Gastroesophageal sphincter (tissue), 4 donors: ENCODE results near the gene SS18. TPM values are rescaled to one million over a fixed set of nuclear protein-coding genes. Genes with fewer than 3 reads are reported as not detected.

Experiments
- ATAC-seq: fragments of 150-250 bp; one replicate; pipeline ENCODE4 v1.9.1; 2016; ENCODE audit warnings: mild to moderate bottlenecking, moderate library complexity
- H3K27ac ChIP-seq, 4 donors: fragments of 200-600 bp; sonication (generic) in 3 of 4; 1 replicate in 3 of 4; 2 replicates in 1 of 4; pipeline ENCODE4 v1.5.1; 2016 to 2019
- H3K27me3 ChIP-seq: fragments of 200-600 bp; sonication (generic); one replicate; pipeline ENCODE4 v1.5.1; 2019
- H3K36me3 ChIP-seq, 2 donors: fragments of 200-600 bp; sonication (generic); one replicate each; pipeline ENCODE4 v1.5.1; 2019; ENCODE audit warnings: control low read depth in 1 of 2
- H3K4me1 ChIP-seq, 3 donors: fragments of 200-600 bp; sonication (generic); 1 replicate in 2 of 3; 2 replicates in 1 of 3; pipeline ENCODE4 v1.5.1; 2016 to 2019; ENCODE audit warnings: control low read depth in 2 of 3
- H3K4me3 ChIP-seq, 2 donors: fragments of 200-600 bp; sonication (generic); one replicate each; pipeline ENCODE4 v1.5.1; 2019; ENCODE audit warnings: mild to moderate bottlenecking in 1 of 2, moderate library complexity in 1 of 2
- H3K9me3 ChIP-seq, 3 donors: fragments of 200-600 bp; sonication (generic); one replicate each; pipeline ENCODE4 v1.5.1; 2017 to 2019; ENCODE audit warnings: control low read depth in 2 of 3
- CTCF ChIP-seq, 4 experiments: fragments of 200-600 bp in 2 of 4; fragments of 450-650 bp in 2 of 4; sonication (generic) in 1 of 4; IDR thresholded peaks; one replicate each; pipeline ENCODE4 v1.5.1; 2017 to 2019; ENCODE audit warnings: antibody characterized with exemption in 4 of 4, mild to moderate bottlenecking in 2 of 4, moderate library complexity in 2 of 4
- EP300 ChIP-seq: sonication (generic); formaldehyde crosslinking; IDR thresholded peaks from one replicate; pipeline ENCODE4 v1.6.1; 2017; ENCODE audit warnings: antibody characterized with exemption, mild to moderate bottlenecking
- POLR2A ChIP-seq, 2 donors: fragments of 450-650 bp; IDR thresholded peaks; one replicate each; pipeline ENCODE4 v1.6.1; 2017; ENCODE audit warnings: antibody characterized with exemption in 2 of 2, mild to moderate bottlenecking in 2 of 2, moderate library complexity in 1 of 2
- POLR2AphosphoS5 ChIP-seq: sonication (generic); formaldehyde crosslinking; IDR thresholded peaks from one replicate; pipeline ENCODE4 v1.6.1; 2017; ENCODE audit warnings: antibody characterized with exemption
- WGBS, 2 donors: methylation state at CpG; one replicate each; pipeline ENCODE4 v1.1.5; 2018; ENCODE audit warnings: low coverage in 1 of 2; 5-methylcytosine and 5-hydroxymethylcytosine counted together
- total RNA-seq, 4 donors: library from RNA; depleted of rRNA; stranded (reverse); fragments of >200 nt; gene quantifications; one replicate each; pipeline ENCODE4 v1.1.0, GENCODE V29; 2016

The SS18 gene
- total RNA-seq, 4 donors from 2014 or later, result 78.8 to 126 (median 95.3) TPM

- TF ChIP-seq CTCF (IDR thresholded peaks at IDR 0.05), result no peak
- TF ChIP-seq POLR2A (IDR thresholded peaks at IDR 0.05), result no peak
- TF ChIP-seq POLR2AphosphoS5, result no peak
- no peak for TF ChIP-seq EP300
- WGBS, 2 donors, result 78 to 88% methylated on average over 6 of the region's 6 CpGs
Observed at GRCh38 chr18:26086959-26087358, 3.5 kb downstream of the SS18 start.

GRCh38 chr18:26085056-26085455, 5.4 kb downstream of the SS18 start:
- Histone ChIP-seq H3K36me3 (peaks cover 0 to 51% of the 10 kb centered on the region in 2 donors), H3K4me3 (no peak overlapping the region), H3K4me1 (peaks cover 0 to 33% (median 3%) of the 10 kb centered on the region in 3 donors), H3K27me3 (no peaks in the 10 kb centered on the region), H3K27ac (no peak overlapping the region), H3K9me3 (no peaks in the 10 kb centered on the region)
- 85 to 86% methylated on average over 5 of the region's 5 CpGs for WGBS, 2 donors
- no peak for ATAC-seq
- TF ChIP-seq EP300 (no peak), POLR2AphosphoS5 (no peak), POLR2A (IDR thresholded peaks at IDR 0.05) (no peak), CTCF (IDR thresholded peaks at IDR 0.05) (no peak)

More at GRCh38 chr18:26086959-26087358, 3.5 kb downstream of the SS18 start:
- Histone ChIP-seq H3K9me3 (no peaks in the 10 kb centered on the region), H3K4me1 (peaks cover 0 to 39% (median 3%) of the 10 kb centered on the region in 3 donors), H3K4me3 (no peak overlapping the region), H3K27me3 (no peaks in the 10 kb centered on the region), H3K36me3 (peaks cover 0 to 46% of the 10 kb centered on the region in 2 donors), H3K27ac (no peak overlapping the region)
- no peak for ATAC-seq

GRCh38 chr18:26083099-26083498, 7.3 kb downstream of the SS18 start:
- no peaks in the 10 kb centered on the region for H3K9me3 ChIP-seq
- no peaks in the 10 kb centered on the region for H3K27me3 ChIP-seq
- WGBS, 2 donors, result 91 to 95% methylated on average over 3 of the region's 3 CpGs
- H3K27ac ChIP-seq, result no peak overlapping the region
- peaks cover 0 to 51% of the 10 kb centered on the region in 2 donors for H3K36me3 ChIP-seq
- no peak for TF ChIP-seq POLR2AphosphoS5
- no peak for TF ChIP-seq POLR2A (IDR thresholded peaks at IDR 0.05)
- no peak for TF ChIP-seq CTCF (IDR thresholded peaks at IDR 0.05)
- no peak for ATAC-seq
- no peak overlapping the region for H3K4me3 ChIP-seq
- H3K4me1 ChIP-seq, result peaks cover 0 to 16% (median 0%) of the 10 kb centered on the region in 3 donors

GRCh38 chr18:26082475-26082874, 7.9 kb downstream of the SS18 start:
- no peak for TF ChIP-seq POLR2A (IDR thresholded peaks at IDR 0.05)
- TF ChIP-seq POLR2AphosphoS5, result no peak
- no peak for TF ChIP-seq CTCF (IDR thresholded peaks at IDR 0.05)
- no peak for TF ChIP-seq EP300
- H3K27me3 ChIP-seq, result no peaks in the 10 kb centered on the region
- 73 to 87% methylated on average over 3 of the region's 3 CpGs for WGBS, 2 donors
- peaks cover 0 to 55% of the 10 kb centered on the region in 2 donors for H3K36me3 ChIP-seq
- no peak overlapping the region for H3K27ac ChIP-seq
- ATAC-seq, result no peak
- H3K4me1 ChIP-seq, result peaks cover 0 to 10% (median 0%) of the 10 kb centered on the region in 3 donors
- no peaks in the 10 kb centered on the region for H3K9me3 ChIP-seq
- no peak overlapping the region for H3K4me3 ChIP-seq

GRCh38 chr18:26074246-26074645, 16.2 kb downstream of the SS18 start:
- no peaks in the 10 kb centered on the region for H3K27me3 ChIP-seq
- H3K27ac ChIP-seq, result no peak overlapping the region
- no peaks in the 10 kb centered on the region for H3K4me1 ChIP-seq
- peaks cover 0 to 21% (median 0%) of the 10 kb centered on the region in 3 donors for H3K9me3 ChIP-seq
- H3K4me3 ChIP-seq, result no peak overlapping the region
- peaks cover 0 to 53% of the 10 kb centered on the region in 2 donors for H3K36me3 ChIP-seq
- no peak for ATAC-seq
- TF ChIP-seq CTCF (IDR thresholded peaks at IDR 0.05) (no peak), POLR2AphosphoS5 (no peak), POLR2A (IDR thresholded peaks at IDR 0.05) (no peak), EP300 (no peak)
- 62 to 80% methylated on average over 2 of the region's 2 CpGs for WGBS, 2 donors
